GM12878 (cell line): ENCODE measurements around the gene MAN1A1. TPM values are rescaled to one million over a fixed set of nuclear protein-coding genes. Genes with fewer than 3 reads are reported as not detected.

Source experiments
- ATAC-seq: fragments of 200-7000 bp; cut with Tn5 transposase; 3 replicates; pipeline ENCODE4 v1.9.1; 2020; ENCODE audit warnings: mild to moderate bottlenecking, moderate library complexity
- BruUV-seq: library from RNA; stranded (reverse); fragments of 400-500 nt; replicated peaks from 2 replicates; lab custom pipeline; 2021; lab: Mats Ljungman, UMichigan
- CTCF ChIA-PET: fragments of 300-600 bp; sonication (Branson Sonifier 250); formaldehyde crosslinking; extraction: SDS; loops from one replicate; lab custom pipeline; 2021; ENCODE audit warnings: inconsistent platforms; lab: Yijun Ruan, JAX
- POLR2A ChIA-PET: fragments of 350-600 bp; formaldehyde crosslinking; extraction: SDS; loops from one replicate; lab custom pipeline; 2021; ENCODE audit warnings: inconsistent platforms; lab: Charles Lee
- RAD21 ChIA-PET: fragments of 300-600 bp; sonication (Branson Sonifier 250); formaldehyde crosslinking; loops from one replicate; lab custom pipeline; 2023; ENCODE audit warnings: antibody characterized with exemption; ENCODE audit not compliant: unreplicated experiment; lab: Charles Lee
- SMC1A ChIA-PET: fragments of 300-600 bp; sonication (Branson Sonifier 250); formaldehyde crosslinking; loops from one replicate; lab custom pipeline; 2023; ENCODE audit not compliant: unreplicated experiment, uncharacterized antibody; lab: Charles Lee
- DNase-seq: peaks from one replicate; pipeline ENCODE4 v3.0.0-alpha.2; 2011; ENCODE audit warnings: low read depth, low spot score
- FAIRE-seq: peaks from 3 replicates; lab custom pipeline; 2011; peaks lifted over from hg19 to GRCh38; lab: Jason Lieb, UNC
- H2AFZ ChIP-seq: 2 replicates; pipeline ENCODE4 v1.6.0; 2011; ENCODE audit warnings: low read depth, low read length, control low read depth; ENCODE audit not compliant: control insufficient read depth
- H3K27ac ChIP-seq: 2 replicates; pipeline ENCODE4 v1.5.1; 2011; ENCODE audit warnings: control low read depth; ENCODE audit not compliant: control insufficient read depth, insufficient read depth
- H3K27me3 ChIP-seq, 2 experiments: replicated peaks in 1 of 2; 2 replicates each; pipeline versions ENCODE4 v1.6.0 to v1.6.1; 2011; ENCODE audit warnings: low read length in 1 of 2; ENCODE audit not compliant: control insufficient read depth in 2 of 2, insufficient read depth in 2 of 2
- H3K36me3 ChIP-seq, 2 experiments: 2 replicates each; pipeline ENCODE4 v1.5.1; 2011; ENCODE audit warnings: low read length in 1 of 2; ENCODE audit not compliant: control insufficient read depth in 2 of 2, insufficient read depth in 2 of 2
- H3K4me1 ChIP-seq: 2 replicates; pipeline ENCODE4 v1.6.1; 2011; ENCODE audit warnings: mild to moderate bottlenecking, low read length, moderate library complexity, mixed read lengths; ENCODE audit not compliant: control insufficient read depth, insufficient read depth
- H3K4me2 ChIP-seq: 2 replicates; pipeline ENCODE4 v1.6.0; 2011; ENCODE audit warnings: control low read depth; ENCODE audit not compliant: control insufficient read depth, insufficient read depth
- H3K4me3 ChIP-seq: fragments of 200-600 bp; sonication (generic); 2 replicates; pipeline ENCODE4 v1.5.1; 2016
- H3K79me2 ChIP-seq: 2 replicates; pipeline ENCODE4 v1.6.0; 2011; ENCODE audit warnings: low read length; ENCODE audit not compliant: control insufficient read depth, insufficient read depth
- H3K9ac ChIP-seq: 2 replicates; pipeline ENCODE4 v1.8.0; 2011; ENCODE audit warnings: low read length, control low read depth, mixed read lengths; ENCODE audit not compliant: control insufficient read depth, insufficient read depth
- H3K9me3 ChIP-seq: replicated peaks from 3 replicates; pipeline ENCODE4 v1.5.1; 2011; ENCODE audit warnings: mild to moderate bottlenecking, low read length; ENCODE audit not compliant: control insufficient read depth, insufficient read depth
- H4K20me1 ChIP-seq: 2 replicates; pipeline ENCODE4 v1.6.0; 2011; ENCODE audit not compliant: control insufficient read depth, insufficient read depth
- BRCA1 ChIP-seq: IDR thresholded peaks from 2 replicates; pipeline ENCODE4 v1.6.1; 2011; ENCODE audit warnings: low read depth, low read length, improper control_type of control experiment
- DPF2 ChIP-seq: fragments of 450-650 bp; IDR thresholded peaks from 2 replicates; pipeline ENCODE4 v1.6.1; 2017; ENCODE audit warnings: mild to moderate bottlenecking
- FOS ChIP-seq: IDR thresholded peaks from 3 replicates; pipeline ENCODE4 v1.6.1; 2011; ENCODE audit warnings: borderline replicate concordance; ENCODE audit not compliant: insufficient read length; ENCODE audit errors: extremely low read depth
- HCFC1 ChIP-seq: fragments of 150-350 bp; IDR thresholded peaks from 2 replicates; pipeline ENCODE4 v1.6.1; 2014; ENCODE audit warnings: low read length
- NBN ChIP-seq: fragments of 450-650 bp; IDR thresholded peaks from 2 replicates; pipeline ENCODE4 v1.6.1; 2016
- NFIC ChIP-seq: IDR thresholded peaks from 2 replicates; pipeline ENCODE4 v1.6.1; 2012; ENCODE audit warnings: low read depth, mild to moderate bottlenecking, inconsistent platforms, low read length, moderate library complexity
- POLR2A ChIP-seq: IDR thresholded peaks from 2 replicates; pipeline ENCODE4 v1.6.1; 2011; ENCODE audit warnings: low read depth, mild to moderate bottlenecking, low read length
- POLR2AphosphoS5 ChIP-seq: IDR thresholded peaks from 2 replicates; pipeline ENCODE4 v1.6.1; 2011; ENCODE audit warnings: mild to moderate bottlenecking, low read length, inconsistent platforms
- SIX5 ChIP-seq: IDR thresholded peaks from 2 replicates; pipeline ENCODE4 v1.6.1; 2011; ENCODE audit warnings: mild to moderate bottlenecking, low read depth, low read length, moderate library complexity; ENCODE audit not compliant: severe bottlenecking
- SP1 ChIP-seq: IDR thresholded peaks from one replicate; pipeline ENCODE4 v1.6.1; 2011; ENCODE audit warnings: low read depth, low read length
- TBL1XR1 ChIP-seq: IDR thresholded peaks from 2 replicates; pipeline ENCODE4 v1.6.1; 2012; ENCODE audit warnings: low read depth, low read length, improper control_type of control experiment
- WGBS: methylation state at CpG from one replicate; pipeline ENCODE4 v1.1.6; 2016; ENCODE audit warnings: low lambda C conversion rate; ENCODE audit not compliant: insufficient replicate concordance, insufficient coverage; ENCODE audit errors: missing lambda C conversion rate; 5-methylcytosine and 5-hydroxymethylcytosine counted together
- in situ Hi-C: fragments of 300-500 bp; cut with MboI; formaldehyde crosslinking; loops from 9 replicates; pipeline ENCODE4 v1.14.3; 2018; ENCODE audit warnings: mixed read lengths
- intact Hi-C: fragments of 100-400 bp; cut with micrococcal nuclease; formaldehyde crosslinking; loops from one replicate; pipeline ENCODE4 v1.14.2; 2022; ENCODE audit not compliant: unreplicated experiment
- polyA plus RNA-seq, 11 experiments: library from polyadenylated mRNA; depleted of rRNA in 4 of 11; unstranded in 6 of 11; stranded (reverse) in 5 of 11; fragments of >200 nt; fragmentation: Nextera tagmentation in 4 of 11; fragmentation: Illumina TruSeq in 1 of 11; extraction: Ambion mirVana in 4 of 11; extraction: Trizol in 1 of 11; gene quantifications; 1 replicate in 1 of 11; 2 replicates in 10 of 11; pipeline versions ENCODE4 v1.2.1 to v1.2.3, GENCODE V29; 2011 to 2016; ENCODE audit warnings: inconsistent platforms in 2 of 11, missing spikeins in 2 of 11, low read depth in 1 of 11
- total RNA-seq, 4 experiments: library from RNA; depleted of rRNA in 3 of 4; stranded (reverse); fragments of >200 nt in 3 of 4; fragmentation: Illumina TruSeq in 1 of 4; extraction: Trizol in 1 of 4; gene quantifications; 2 replicates each; pipeline versions ENCODE4 v1.2.1 to v1.2.3, GENCODE V29; 2013 to 2021
- TF ChIP-seq, protein P1 (sequence below): fragments of 450-650 bp; IDR thresholded peaks from 2 replicates; pipeline ENCODE4 v1.6.1; 2018; ENCODE audit warnings: borderline replicate concordance, mild to moderate bottlenecking; ENCODE audit not compliant: partially characterized antibody
- TF ChIP-seq, protein P2 (sequence below): fragments of 450-650 bp; IDR thresholded peaks from 2 replicates; pipeline ENCODE4 v1.6.1; 2016; ENCODE audit warnings: mild to moderate bottlenecking, moderate library complexity, borderline replicate concordance
- TF ChIP-seq, protein P3 (sequence below): IDR thresholded peaks from 2 replicates; pipeline ENCODE4 v1.6.1; 2011; ENCODE audit warnings: borderline replicate concordance, low read depth, mild to moderate bottlenecking, moderate library complexity, mixed read lengths, low read length; ENCODE audit not compliant: insufficient read depth; ENCODE audit errors: extremely low read length
- TF ChIP-seq, protein P4 (sequence below): fragments of 450-650 bp; IDR thresholded peaks from 2 replicates; pipeline ENCODE4 v1.6.1; 2017; ENCODE audit warnings: borderline replicate concordance

MAN1A1 gene
- total and polyA plus RNA-seq, 10 of the 15 experiments (the other 5 are each of a cell fraction or from before 2014, with no cell fraction given), result 5.4 to 28.1 (median 19.5) TPM

DNA sequence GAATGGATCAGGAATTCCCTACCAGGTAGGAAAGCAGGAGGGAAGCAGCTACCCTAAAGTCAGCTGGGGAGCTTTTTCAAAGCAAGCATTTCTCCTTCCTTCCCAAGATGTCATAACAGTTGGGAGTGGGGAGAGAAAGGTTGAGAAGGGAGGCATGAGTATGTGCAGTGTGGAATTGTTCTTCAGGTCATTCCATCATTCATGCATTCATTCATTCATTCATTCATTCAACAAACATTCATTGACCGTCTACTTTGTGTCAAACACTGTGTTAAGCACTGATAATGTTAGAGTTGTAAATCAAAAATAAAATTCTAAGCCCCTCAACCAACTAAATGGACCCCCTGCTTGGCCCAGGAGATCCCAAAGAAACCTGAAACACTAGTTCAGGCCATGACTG lies 221.9 kb downstream of the MAN1A1 start:
- no peak overlapping the region for H3K27ac ChIP-seq
- no peaks in the 10 kb centered on the region for H3K9me3 ChIP-seq
- H3K79me2 ChIP-seq, result no peaks in the 10 kb centered on the region
- FAIRE-seq (no peak), DNase-seq (no peak), ATAC-seq (no peak)
- no peak overlapping the region for H3K4me3 ChIP-seq
- no peak overlapping the region for H3K9ac ChIP-seq
- 94% methylated on average over 1 of the region's 1 CpG for WGBS
- H3K36me3 ChIP-seq, result no peaks in the 10 kb centered on the region
- no peak overlapping the region for H2AFZ ChIP-seq
- H3K4me2 ChIP-seq, result no peak overlapping the region
- BruUV-seq, result no TSS peak
- no peaks in the 10 kb centered on the region for H3K4me1 ChIP-seq
- H4K20me1 ChIP-seq, result no peaks in the 10 kb centered on the region
- ChIA-PET CTCF (no interaction called here), POLR2A (no interaction called here), SMC1A (no interaction called here), RAD21 (no interaction called here)
- intact Hi-C loops (no loop called here), in situ Hi-C loops (no loop called here)
- no peaks in the 10 kb centered on the region for H3K27me3 ChIP-seq
- no peak for TF ChIP-seq FOS
- TF ChIP-seq POLR2A, result no peak
- TF ChIP-seq, protein P1, sequence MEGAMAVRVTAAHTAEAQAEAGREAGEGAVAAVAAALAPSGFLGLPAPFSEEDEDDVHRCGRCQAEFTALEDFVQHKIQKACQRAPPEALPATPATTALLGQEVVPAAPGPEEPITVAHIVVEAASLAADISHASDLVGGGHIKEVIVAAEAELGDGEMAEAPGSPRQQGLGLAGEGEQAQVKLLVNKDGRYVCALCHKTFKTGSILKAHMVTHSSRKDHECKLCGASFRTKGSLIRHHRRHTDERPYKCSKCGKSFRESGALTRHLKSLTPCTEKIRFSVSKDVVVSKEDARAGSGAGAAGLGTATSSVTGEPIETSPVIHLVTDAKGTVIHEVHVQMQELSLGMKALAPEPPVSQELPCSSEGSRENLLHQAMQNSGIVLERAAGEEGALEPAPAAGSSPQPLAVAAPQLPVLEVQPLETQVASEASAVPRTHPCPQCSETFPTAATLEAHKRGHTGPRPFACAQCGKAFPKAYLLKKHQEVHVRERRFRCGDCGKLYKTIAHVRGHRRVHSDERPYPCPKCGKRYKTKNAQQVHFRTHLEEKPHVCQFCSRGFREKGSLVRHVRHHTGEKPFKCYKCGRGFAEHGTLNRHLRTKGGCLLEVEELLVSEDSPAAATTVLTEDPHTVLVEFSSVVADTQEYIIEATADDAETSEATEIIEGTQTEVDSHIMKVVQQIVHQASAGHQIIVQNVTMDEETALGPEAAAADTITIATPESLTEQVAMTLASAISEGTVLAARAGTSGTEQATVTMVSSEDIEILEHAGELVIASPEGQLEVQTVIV, result no peak
- TF ChIP-seq SIX5, result no peak
- no peak for TF ChIP-seq NFIC
- TF ChIP-seq DPF2, result no peak
- no peak for TF ChIP-seq NBN
- no peak for TF ChIP-seq TBL1XR1
- TF ChIP-seq, protein P2, sequence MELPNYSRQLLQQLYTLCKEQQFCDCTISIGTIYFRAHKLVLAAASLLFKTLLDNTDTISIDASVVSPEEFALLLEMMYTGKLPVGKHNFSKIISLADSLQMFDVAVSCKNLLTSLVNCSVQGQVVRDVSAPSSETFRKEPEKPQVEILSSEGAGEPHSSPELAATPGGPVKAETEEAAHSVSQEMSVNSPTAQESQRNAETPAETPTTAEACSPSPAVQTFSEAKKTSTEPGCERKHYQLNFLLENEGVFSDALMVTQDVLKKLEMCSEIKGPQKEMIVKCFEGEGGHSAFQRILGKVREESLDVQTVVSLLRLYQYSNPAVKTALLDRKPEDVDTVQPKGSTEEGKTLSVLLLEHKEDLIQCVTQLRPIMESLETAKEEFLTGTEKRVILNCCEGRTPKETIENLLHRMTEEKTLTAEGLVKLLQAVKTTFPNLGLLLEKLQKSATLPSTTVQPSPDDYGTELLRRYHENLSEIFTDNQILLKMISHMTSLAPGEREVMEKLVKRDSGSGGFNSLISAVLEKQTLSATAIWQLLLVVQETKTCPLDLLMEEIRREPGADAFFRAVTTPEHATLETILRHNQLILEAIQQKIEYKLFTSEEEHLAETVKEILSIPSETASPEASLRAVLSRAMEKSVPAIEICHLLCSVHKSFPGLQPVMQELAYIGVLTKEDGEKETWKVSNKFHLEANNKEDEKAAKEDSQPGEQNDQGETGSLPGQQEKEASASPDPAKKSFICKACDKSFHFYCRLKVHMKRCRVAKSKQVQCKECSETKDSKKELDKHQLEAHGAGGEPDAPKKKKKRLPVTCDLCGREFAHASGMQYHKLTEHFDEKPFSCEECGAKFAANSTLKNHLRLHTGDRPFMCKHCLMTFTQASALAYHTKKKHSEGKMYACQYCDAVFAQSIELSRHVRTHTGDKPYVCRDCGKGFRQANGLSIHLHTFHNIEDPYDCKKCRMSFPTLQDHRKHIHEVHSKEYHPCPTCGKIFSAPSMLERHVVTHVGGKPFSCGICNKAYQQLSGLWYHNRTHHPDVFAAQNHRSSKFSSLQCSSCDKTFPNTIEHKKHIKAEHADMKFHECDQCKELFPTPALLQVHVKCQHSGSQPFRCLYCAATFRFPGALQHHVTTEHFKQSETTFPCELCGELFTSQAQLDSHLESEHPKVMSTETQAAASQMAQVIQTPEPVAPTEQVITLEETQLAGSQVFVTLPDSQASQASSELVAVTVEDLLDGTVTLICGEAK, result no peak
- TF ChIP-seq, protein P3, sequence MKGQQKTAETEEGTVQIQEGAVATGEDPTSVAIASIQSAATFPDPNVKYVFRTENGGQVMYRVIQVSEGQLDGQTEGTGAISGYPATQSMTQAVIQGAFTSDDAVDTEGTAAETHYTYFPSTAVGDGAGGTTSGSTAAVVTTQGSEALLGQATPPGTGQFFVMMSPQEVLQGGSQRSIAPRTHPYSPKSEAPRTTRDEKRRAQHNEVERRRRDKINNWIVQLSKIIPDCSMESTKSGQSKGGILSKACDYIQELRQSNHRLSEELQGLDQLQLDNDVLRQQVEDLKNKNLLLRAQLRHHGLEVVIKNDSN, result no peak
- TF ChIP-seq SP1, result no peak
- TF ChIP-seq BRCA1, result no peak
- no peak for TF ChIP-seq HCFC1
- TF ChIP-seq, protein P4, sequence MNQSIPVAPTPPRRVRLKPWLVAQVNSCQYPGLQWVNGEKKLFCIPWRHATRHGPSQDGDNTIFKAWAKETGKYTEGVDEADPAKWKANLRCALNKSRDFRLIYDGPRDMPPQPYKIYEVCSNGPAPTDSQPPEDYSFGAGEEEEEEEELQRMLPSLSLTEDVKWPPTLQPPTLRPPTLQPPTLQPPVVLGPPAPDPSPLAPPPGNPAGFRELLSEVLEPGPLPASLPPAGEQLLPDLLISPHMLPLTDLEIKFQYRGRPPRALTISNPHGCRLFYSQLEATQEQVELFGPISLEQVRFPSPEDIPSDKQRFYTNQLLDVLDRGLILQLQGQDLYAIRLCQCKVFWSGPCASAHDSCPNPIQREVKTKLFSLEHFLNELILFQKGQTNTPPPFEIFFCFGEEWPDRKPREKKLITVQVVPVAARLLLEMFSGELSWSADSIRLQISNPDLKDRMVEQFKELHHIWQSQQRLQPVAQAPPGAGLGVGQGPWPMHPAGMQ, result no peak
- no peak for TF ChIP-seq POLR2AphosphoS5
